ENCODE results near the gene ACO1. TPM values are rescaled to one million over a fixed set of nuclear protein-coding genes. Genes with fewer than 3 reads are reported as not detected.

ACO1 gene
- total RNA-seq, 1 donor from 2014 or later, result 13.9 TPM

DNA sequence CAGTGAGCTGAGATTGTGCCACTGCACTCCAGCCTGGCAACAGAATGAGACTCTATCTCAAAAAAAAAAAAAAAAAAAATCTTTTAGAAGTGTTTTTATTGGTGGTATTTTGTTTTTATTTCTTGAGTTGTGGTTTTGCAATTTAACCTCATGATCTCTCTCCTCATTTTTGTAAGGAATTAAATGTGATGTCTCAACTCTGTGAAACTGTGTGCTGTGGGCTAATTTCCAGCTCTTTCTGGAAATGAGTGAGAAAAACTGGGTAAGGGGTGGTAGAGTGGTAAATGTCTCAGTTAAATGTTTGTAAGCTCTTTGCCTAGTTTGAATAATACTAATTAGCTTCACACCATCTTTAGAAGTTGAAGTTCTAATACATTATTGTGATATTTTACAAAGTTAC lies 29.0 kb downstream of the ACO1 start:
- DNase-seq (ENCODE audit: low spot score in 2 of 2) (no peak), FAIRE-seq (no peak)

DNA sequence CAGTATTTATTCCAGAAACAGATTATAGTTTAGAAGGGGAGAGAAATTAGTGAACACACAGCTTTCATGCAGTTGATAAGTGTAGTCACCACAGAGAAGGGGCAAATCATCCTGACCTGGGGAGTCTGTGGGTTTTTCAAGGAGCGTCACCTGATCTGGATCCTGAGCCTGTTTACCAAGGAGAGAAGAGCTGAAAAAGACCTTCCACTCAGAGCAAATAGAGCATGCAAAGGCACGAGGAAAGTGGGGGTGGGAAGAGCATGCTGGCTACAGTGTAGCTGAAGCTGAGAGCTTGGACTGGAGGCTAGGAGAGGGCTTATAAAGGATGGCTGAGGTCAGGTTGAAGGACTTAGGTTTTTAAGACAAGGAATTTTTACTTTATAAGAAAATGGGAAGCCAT lies 30.4 kb downstream of the ACO1 start:
- DNase-seq (ENCODE audit: low spot score in 2 of 2) (no peak), FAIRE-seq (no peak)

DNA sequence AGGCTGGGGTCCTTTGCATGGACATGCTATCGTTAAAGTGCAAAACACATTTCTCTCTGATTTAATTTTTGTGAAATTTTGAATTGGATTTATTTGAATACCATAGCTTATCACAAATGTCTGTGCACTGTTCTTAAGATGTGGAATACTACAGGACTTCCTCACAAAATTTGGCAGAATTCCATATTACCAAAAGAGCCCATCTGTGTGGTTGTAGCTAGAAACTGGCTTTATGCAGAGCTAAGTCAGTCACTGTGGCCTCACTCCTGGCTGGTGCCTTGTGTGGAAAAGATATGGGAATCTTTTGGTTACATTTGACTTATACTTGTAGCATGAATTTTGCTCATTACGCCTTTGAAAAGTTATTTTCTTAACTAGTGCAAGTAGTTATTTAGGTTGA lies 35.5 kb downstream of the ACO1 start:
- FAIRE-seq, result no peak
- no peak for DNase-seq (ENCODE audit: low spot score in 2 of 2)

DNA sequence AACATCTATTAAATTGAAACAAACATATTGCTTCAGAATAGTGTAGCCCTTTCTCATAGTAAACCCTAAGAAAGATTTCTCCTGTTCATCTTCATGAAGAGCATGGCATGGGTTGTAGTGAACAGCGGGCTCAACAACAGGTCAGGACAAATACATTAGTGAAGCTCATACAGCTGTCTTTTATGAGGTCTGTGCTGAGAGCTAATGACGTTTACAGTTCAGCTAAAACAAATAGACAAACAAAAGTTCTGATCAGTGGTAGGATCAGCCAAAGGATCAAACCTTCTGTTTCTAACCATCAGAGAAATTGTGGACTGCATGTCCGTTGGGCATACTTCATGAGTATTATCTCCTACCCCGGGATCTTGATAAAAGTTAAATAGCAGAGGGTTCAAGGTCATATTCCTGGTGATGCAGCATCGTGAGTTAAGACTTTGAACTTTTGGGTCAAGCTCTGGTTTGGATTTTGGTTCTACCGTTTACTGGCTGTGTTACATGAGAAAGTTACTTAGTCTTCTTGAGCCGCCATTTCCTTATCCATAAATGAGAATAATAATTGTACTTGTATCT lies 37.9 kb downstream of the ACO1 start:
- no peak for DNase-seq (ENCODE audit: low spot score in 2 of 2)
- no peak for FAIRE-seq

DNA sequence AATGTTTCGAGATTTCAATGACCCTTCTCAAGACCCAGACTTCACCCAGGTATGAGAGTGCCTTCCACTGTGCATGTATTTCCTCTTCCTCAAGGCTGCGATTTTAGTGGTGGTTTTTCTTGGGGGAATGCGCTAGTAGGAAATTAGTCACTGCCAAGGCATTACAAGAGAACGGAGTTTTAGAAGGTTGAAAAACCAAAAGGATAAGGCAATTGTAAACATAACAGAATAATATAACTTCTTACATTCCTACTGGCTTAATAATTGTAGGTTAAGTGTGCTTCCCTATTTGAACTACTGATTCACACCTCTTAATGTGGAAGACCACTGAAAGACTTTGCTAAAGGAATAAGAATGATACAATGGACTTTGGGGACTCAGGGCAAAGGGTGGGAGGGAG lies 38.9 kb downstream of the ACO1 start:
- DNase-seq (ENCODE audit: low spot score in 2 of 2) (no peak), FAIRE-seq (no peak)

DNA sequence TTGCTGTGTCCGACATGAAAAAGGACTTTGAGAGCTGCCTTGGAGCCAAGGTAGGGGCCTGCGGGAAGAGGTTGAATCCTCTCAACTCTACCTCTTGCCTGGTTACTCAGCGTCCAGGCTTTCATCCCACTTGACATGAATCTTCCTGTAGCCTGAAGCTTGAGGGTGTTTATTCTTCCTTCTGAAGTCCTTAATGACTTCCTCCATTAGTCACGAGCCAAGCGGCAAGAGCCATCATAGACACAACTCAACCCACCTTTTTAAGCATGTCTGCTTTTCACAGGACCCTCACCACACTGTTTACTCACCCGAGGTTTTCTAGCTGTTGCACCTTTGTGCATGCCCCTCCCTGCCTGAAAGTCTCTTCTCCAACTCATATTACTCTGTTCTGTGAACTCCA lies 40.2 kb downstream of the ACO1 start:
- no peak for FAIRE-seq
- DNase-seq (ENCODE audit: low spot score in 2 of 2), result no peak

DNA sequence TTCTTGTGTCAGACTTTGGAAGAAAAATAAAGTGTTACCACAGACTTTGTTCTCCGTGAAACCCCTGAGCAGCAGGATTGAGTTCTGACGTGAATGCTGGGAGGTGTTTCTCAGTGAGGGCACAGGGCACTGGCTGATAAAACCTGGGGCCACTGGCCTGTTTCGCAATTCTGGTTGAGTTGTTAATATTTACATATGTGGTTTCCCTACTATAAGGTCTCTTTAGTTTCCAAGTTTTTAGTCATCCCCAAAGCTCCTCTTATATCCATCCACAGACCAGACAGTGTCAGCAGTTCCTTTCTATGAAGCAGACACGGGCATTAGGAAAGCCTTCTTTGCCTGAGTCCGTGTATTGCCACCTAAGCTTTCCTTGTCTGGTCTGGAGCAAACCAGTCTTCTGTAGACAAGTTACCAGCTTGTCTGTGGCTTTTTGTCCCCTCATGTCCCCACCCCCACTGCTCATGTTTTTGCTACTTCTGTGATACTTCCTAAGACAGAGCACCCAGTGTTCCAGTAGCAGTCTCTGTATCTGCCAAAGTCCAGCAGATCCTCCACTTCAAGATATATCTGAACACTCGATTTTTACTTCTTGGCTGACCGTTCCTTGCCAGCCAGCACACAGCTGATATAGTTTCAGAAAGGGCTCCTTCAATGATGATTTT lies 42.0 kb downstream of the ACO1 start:
- DNase-seq (ENCODE audit: low spot score in 2 of 2) (peak in 1 of 2 donors; percentile 16), FAIRE-seq (no peak)

DNA sequence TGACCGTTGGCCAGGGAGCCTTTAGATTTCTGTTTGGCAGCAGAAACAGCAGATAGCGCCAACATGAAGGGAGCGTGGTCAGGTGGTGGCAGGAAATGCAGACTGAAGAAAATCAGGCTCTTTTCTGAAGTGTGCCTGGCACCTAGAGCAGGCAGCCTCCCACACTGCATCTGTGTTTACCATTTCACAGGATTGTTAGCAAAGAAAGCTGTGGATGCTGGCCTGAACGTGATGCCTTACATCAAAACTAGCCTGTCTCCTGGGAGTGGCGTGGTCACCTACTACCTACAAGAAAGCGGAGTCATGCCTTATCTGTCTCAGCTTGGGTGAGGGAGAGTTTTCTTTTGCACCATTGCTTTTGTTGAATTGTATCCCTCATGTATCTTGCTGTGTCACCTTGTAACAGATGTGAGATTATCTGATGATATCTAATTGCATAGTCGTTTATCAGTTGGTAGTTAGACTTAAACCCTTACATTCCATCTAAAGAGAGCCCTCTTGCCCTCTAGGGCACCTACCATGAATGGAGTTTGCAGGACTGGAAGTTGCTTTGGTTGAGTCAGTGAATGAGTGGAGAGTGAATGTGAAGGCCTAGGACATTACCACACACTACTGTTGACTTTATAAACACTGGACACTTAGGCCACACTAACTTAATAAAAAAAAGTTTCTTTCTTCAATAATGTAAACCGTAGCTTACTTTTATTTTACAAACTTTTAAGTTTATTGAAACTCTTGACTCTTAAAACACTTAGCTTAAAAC lies 42.8 kb downstream of the ACO1 start:
- no peak for DNase-seq (ENCODE audit: low spot score in 2 of 2)
- FAIRE-seq, result peak; percentile 42

DNA sequence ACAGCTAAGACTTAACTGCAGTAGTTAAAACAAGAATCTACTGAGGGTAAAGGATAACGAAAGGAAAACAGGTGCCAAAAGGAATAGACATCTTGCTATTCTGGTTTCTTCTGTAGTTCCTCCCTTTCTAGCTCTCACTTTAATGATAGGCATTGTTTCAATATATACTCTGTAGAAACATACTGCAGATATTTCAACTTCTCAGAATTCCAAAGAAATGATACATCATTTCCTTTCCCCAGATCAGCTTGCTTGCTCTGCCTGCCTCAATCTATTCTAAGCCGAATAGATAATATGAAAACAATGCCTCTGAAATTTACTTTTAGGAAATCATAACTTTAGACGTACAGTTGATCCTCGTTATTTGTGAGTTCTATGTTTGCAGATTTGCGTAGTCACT lies 46.3 kb downstream of the ACO1 start:
- DNase-seq (ENCODE audit: low spot score in 2 of 2) (no peak), FAIRE-seq (no peak)

DNA sequence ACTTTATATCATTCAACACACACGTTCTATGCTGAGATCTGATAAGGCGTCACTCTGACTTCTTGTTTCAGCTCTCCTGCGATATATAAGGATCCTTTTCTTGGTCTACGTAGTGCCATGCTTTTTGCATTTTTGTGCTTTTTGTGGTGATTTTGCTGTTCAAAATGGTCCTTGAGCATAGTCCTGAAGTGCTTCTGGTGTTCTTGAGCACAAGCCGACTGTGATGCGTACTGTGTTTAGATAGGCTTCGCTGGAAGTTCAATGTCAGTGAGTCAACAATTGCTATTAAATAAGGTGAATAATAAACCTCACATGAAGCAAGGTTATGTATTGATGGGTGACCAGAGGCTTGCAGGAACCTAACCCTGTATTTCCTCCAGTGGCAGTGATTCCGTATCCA lies 46.8 kb downstream of the ACO1 start:
- DNase-seq (ENCODE audit: low spot score in 2 of 2) (no peak), FAIRE-seq (no peak)

DNA sequence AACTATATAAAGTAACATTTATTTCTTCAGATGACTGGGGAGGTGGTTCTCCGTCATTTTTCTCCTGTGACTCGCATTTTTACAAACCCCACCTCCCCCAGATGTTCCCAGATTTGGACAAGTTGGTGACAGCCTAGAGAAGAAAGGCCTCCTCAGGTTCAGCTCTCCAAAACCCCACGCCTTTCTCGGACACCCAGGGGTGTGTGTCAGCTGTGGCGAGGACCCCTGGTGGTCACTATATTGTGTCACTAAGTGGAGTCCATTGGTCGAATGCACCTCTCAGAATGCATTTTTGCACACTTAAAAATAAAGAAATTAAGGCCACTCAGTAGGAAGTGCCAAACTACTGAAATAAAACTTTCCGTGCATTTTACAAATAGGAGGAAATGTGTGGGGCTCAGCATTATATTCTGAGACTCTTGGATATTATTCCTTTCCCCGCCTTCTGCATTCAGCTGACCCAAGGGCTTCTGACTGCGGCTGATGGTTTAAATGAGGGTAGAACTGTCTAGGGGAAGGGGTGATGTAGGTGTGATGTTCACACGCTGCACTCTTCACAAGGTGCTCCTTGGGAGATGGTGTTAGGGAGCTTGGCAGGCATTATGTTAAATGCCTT lies 47.6 kb downstream of the ACO1 start:
- no peak for DNase-seq (ENCODE audit: low spot score in 2 of 2)
- no peak for FAIRE-seq

DNA sequence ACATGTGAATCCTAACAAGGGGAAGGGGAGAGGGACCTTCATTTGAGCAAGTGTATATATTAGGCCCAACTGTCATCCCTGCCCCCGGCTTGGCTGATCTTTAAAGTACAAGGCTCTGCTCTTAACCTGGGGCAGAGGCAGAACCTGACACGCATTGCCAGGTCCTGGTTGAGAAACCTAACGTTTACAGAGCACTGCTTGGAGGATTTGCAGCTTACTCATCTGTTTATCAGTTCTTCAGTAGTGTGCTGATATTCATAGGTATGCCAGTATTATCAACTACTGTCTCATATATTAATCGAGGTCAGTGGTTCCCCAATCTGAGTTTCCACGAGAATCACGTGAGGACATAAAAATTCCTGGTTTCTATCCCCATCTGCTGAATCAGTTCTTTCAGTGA lies 50.4 kb downstream of the ACO1 start:
- FAIRE-seq (no peak), DNase-seq (ENCODE audit: low spot score in 2 of 2) (no peak)

DNA sequence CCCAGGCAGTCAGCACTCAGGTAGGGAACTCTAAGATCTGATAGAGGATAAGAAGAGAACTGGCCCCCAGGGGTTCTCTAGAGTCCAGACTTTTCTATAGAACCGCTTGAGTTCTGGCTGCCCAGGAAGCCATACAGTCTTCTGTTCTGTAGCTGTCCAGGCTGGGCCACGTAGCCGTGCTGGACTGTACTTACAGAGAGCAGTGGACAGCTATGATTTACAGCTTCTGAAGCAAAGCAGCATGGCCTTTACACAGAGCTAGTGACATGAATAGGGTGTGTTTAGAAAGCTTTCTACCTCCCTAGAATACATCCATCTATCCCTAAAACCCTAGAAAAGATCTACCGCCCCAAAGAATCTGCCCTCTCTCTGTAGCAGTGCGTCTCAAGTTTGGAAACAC lies 57.2 kb downstream of the ACO1 start:
- no peak for DNase-seq (ENCODE audit: low spot score in 2 of 2)
- no peak for FAIRE-seq

DNA sequence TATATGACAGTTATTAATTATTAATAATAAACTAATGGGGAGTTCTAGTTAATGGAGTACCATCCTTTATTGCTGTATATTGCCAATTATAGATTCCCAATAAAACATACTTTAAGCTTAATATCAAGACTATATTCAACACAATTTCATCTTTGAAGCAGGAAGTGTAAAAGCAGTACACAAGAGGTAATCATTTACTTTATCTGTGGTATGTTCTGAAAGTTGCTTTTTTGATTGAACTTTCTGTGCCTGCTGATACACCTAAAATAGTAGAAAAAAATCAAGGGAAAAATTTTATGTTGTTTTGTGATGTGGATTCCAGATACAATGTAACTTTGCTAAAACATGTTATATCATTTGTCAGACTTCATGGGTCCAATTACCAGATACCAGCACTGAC lies 58.0 kb downstream of the ACO1 start:
- no peak for FAIRE-seq

DNA sequence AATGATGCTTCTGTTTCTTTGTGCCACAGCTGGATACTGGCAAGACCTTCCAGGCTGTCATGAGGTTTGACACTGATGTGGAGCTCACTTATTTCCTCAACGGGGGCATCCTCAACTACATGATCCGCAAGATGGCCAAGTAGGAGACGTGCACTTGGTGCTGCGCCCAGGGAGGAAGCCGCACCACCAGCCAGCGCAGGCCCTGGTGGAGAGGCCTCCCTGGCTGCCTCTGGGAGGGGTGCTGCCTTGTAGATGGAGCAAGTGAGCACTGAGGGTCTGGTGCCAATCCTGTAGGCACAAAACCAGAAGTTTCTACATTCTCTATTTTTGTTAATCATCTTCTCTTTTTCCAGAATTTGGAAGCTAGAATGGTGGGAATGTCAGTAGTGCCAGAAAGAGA lies 65.5 kb downstream of the ACO1 start:
- no peak for FAIRE-seq
- no peak for DNase-seq (ENCODE audit: low spot score in 2 of 2)

More for the DNA sequence above, 58.0 kb downstream of the ACO1 start:
- no peak for DNase-seq (ENCODE audit: low spot score in 2 of 2)

DNA sequence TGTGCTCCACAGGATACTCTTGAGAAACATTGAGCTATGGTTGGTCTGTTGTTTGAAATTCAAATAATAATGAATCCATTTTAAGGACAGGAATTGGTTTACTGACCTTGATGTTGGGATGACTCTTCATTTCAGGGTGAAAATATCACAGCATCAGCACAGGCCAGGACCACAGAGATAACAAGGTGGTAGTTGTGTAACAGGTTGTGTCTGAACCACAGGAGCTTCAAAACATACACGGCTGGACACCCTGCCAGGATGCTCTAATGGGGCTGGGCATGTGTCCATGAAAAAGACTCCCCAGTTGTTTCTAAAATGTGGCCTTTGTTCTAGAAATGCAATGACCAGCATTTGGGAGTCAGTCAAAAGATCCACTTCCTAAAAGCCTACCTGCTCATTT lies 69.8 kb downstream of the ACO1 start:
- no peak for DNase-seq (ENCODE audit: low spot score in 2 of 2)
- no peak for FAIRE-seq

DNA sequence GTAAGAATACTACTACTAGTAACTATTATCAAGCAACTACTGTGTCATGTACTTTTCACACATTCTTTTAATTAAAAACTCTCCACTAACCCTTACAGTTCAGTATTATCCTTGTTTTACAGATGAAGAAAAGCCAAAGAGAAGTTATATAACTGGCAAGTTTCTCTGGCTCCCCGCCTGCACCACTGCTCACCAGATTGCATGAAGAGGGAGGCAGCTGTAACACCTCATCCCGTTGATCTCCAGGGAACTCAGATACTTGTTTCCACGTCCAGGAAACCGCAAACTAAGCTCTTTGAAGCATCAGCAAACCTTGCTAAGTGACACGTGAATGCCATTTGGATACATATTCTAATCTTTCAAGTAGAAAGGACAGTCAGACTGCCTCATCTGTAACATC lies 71.3 kb downstream of the ACO1 start:
- FAIRE-seq, result no peak
- no peak for DNase-seq (ENCODE audit: low spot score in 2 of 2)

DNA sequence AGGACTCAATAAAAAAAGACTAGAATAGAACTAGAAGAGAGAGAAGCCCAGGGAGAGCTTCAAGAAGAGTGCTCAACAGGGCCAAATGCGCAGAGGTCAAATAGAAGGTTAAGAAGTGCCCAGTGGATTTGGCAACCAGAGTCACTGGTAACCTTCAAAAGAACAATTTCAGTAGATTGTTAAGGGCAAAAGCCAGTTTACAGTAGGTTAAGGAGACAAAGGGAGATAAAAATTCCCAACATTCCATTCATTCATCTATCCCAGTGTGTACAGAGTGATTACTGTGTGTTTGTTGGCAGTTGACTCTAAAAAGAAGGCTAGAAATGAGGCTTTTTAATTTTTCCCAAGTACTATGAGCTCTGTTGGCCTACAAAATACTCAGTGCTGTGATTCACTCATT lies 72.1 kb downstream of the ACO1 start:
- no peak for DNase-seq (ENCODE audit: low spot score in 2 of 2)
- FAIRE-seq, result no peak

DNA sequence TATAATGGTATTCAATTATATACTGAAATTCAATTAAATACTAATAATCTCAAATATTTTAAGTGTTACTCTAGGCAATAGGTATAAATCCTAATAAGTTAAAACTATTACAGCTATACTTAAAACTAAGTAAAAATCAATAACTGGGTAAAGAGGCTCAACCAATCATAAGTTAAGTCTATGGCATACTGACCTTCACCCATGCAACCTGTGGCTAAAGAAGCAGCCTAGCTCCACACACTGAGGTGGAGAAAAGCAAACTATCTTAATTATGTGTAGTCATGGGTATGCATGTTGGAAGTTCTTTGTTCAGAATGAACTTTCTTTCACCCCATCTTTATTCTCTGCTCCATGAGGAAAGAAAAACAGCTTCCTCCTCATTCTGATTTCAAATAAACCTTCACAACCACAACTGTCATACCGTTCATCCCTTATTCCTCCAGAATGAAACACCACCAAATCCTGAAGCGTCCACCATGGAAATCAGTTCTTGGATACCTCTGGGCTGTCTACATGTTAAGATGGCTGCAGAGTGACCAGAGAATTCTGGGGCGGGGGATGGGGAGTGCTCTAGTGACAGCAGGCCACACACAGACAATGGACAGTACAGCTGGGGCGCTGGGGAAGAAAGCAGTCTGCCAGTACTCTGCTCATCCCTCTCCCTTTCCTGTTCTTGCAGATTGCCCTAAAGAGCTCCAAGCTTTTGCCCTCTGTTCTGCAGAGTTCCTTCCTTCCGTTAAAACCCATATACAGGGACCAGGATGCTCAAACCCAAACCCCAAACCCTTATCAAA lies 79.3 kb downstream of the ACO1 start:
- FAIRE-seq (peak; percentile 50), DNase-seq (ENCODE audit: low spot score in 2 of 2) (no peak)

DNA sequence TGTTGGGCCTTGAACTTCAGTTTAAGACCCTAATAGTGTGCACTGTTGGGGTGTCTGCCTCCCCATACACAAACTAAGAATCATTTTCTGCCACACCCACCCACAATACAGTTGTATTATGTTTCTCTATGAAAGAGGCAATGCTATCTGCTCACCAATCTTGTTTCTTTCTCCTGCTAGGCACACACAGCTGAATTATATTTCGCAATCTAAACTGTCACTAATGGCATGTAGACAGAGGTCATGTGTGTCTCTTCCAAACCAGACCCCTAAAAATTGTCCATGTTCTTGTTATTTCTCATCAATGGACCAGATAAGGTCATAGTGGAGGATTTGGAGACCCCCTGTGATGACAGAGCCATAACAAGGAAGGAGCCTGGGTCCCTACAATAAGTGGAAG lies 84.3 kb downstream of the ACO1 start:
- FAIRE-seq (no peak), DNase-seq (ENCODE audit: low spot score in 2 of 2) (no peak)

DNA sequence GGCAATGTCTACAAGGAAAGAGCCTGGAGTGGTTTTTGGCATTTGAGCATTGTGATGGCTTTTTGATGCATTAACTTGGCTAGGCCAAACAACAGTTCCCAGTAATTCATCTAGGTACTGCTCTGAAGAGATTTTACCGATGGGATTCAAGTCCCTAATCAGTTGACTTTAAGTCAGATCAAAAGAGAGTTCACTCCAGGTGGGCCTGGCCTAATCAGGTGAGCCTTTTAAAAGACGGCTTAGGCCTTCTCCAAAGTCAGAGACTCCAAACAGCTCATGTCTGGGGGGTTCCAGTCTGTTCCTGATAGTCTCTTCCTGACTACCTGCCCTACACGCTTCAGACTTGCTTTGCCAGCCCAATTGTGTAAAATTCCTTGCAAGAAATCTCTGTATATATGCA lies 87.9 kb downstream of the ACO1 start:
- DNase-seq (ENCODE audit: low spot score in 2 of 2), result no peak
- FAIRE-seq, result no peak

Measured in frontal cortex (tissue), 4 donors.